Liver (tissue), 9 donors: Measurements from ENCODE around the gene FKBP5. TPM values are rescaled to one million over a fixed set of nuclear protein-coding genes. Genes with fewer than 3 reads are reported as not detected.
"Not testable (repeated sequence)": the region's sequence is repeated elsewhere in the genome, so short reads cannot be mapped to it uniquely, and the experiment has no call there.

Experiments used
- DNase-seq: peaks from one replicate; pipeline ENCODE4 v3.0.0-alpha.2; 2017; ENCODE audit warnings: low spot score
- H3K27ac ChIP-seq, 2 donors: one replicate each; pipeline ENCODE4 v1.7.0; 2013; ENCODE audit warnings: inconsistent platforms in 2 of 2, low read length in 2 of 2, control low read depth in 1 of 2, low read depth in 1 of 2, mild to moderate bottlenecking in 1 of 2
- H3K27me3 ChIP-seq, 4 donors: one replicate each; pipeline versions ENCODE4 v1.6.1 to v1.7.0; 2013; ENCODE audit warnings: low read length in 3 of 4, inconsistent platforms in 1 of 4, mild to moderate bottlenecking in 1 of 4, moderate library complexity in 1 of 4; ENCODE audit not compliant: control insufficient read depth in 4 of 4, insufficient read depth in 4 of 4
- H3K36me3 ChIP-seq, 4 donors: one replicate each; pipeline versions ENCODE4 v1.6.1 to v1.7.0; 2013; ENCODE audit warnings: low read length in 3 of 4, mild to moderate bottlenecking in 3 of 4, low read depth in 1 of 4, moderate library complexity in 1 of 4; ENCODE audit not compliant: control insufficient read depth in 4 of 4, insufficient read depth in 3 of 4
- H3K4me1 ChIP-seq, 4 donors: one replicate each; pipeline versions ENCODE4 v1.6.1 to v1.7.0; 2013; ENCODE audit warnings: low read length in 3 of 4, mild to moderate bottlenecking in 3 of 4, moderate library complexity in 1 of 4; ENCODE audit not compliant: control insufficient read depth in 4 of 4, insufficient read depth in 4 of 4
- H3K4me3 ChIP-seq, 3 donors: one replicate each; pipeline versions ENCODE4 v1.6.1 to v1.7.0; 2013; ENCODE audit warnings: low read length in 3 of 3, control low read depth in 1 of 3, low read depth in 1 of 3, mild to moderate bottlenecking in 1 of 3
- H3K9ac ChIP-seq, 2 donors: one replicate each; pipeline ENCODE4 v1.7.0; 2013; ENCODE audit warnings: low read length in 2 of 2, mild to moderate bottlenecking in 2 of 2, moderate library complexity in 2 of 2, control low read depth in 1 of 2, low read depth in 1 of 2
- H3K9me3 ChIP-seq, 4 donors: one replicate each; pipeline versions ENCODE4 v1.6.1 to v1.7.0; 2013; ENCODE audit warnings: low read length in 3 of 4; ENCODE audit not compliant: control insufficient read depth in 4 of 4
- ATF3 ChIP-seq: IDR thresholded peaks from 2 replicates; pipeline ENCODE4 v1.6.1; 2016; ENCODE audit warnings: antibody characterized with exemption
- EGR1 ChIP-seq, 2 donors: IDR thresholded peaks; 2 replicates each; pipeline ENCODE4 v1.6.1; 2016 to 2018; ENCODE audit warnings: antibody characterized with exemption in 2 of 2, low read depth in 2 of 2
- FOXA1 ChIP-seq: IDR thresholded peaks from 2 replicates; pipeline ENCODE4 v1.6.1; 2016; ENCODE audit warnings: antibody characterized with exemption
- GABPA ChIP-seq, 2 donors: IDR thresholded peaks in 1 of 2; conservative IDR thresholded peaks in 1 of 2; 2 replicates each; pipeline ENCODE4 v1.6.1; 2016; ENCODE audit warnings: antibody characterized with exemption in 2 of 2, mild to moderate bottlenecking in 1 of 2, moderate library complexity in 1 of 2
- JUND ChIP-seq, 2 donors: IDR thresholded peaks; 2 replicates each; pipeline ENCODE4 v1.6.1; 2016; ENCODE audit warnings: antibody characterized with exemption in 2 of 2
- MAX ChIP-seq: IDR thresholded peaks from 2 replicates; pipeline ENCODE4 v1.6.1; 2016; ENCODE audit warnings: antibody characterized with exemption
- NR2F2 ChIP-seq: IDR thresholded peaks from 2 replicates; pipeline ENCODE4 v1.6.1; 2016; ENCODE audit warnings: antibody characterized with exemption
- REST ChIP-seq: IDR thresholded peaks from 2 replicates; pipeline ENCODE4 v1.6.1; 2016; ENCODE audit warnings: antibody characterized with exemption, mild to moderate bottlenecking
- RXRA ChIP-seq, 2 donors: IDR thresholded peaks; 2 replicates each; pipeline ENCODE4 v1.6.1; 2017 to 2018; ENCODE audit warnings: antibody characterized with exemption in 2 of 2, mild to moderate bottlenecking in 1 of 2
- WGBS: extraction: QIAGEN DNeasy Blood & Tissue Kit; methylation state at CpG from one replicate; pipeline ENCODE4 v1.1.7; 2013; 5-methylcytosine and 5-hydroxymethylcytosine counted together
- polyA plus RNA-seq, 2 donors: library from polyadenylated mRNA; stranded (reverse) in 1 of 2; unstranded in 1 of 2; fragments of 200-250 nt in 1 of 2; fragments of >200 nt in 1 of 2; fragmentation: Nextera tagmentation in 1 of 2; extraction: Ambion mirVana in 1 of 2; gene quantifications; one replicate each; pipeline versions ENCODE4 v1.2.1 to v1.2.3, GENCODE V29; 2013 to 2015
- total RNA-seq, 2 donors: library from RNA; depleted of rRNA; stranded (reverse); fragments of >200 nt; gene quantifications; one replicate each; pipeline ENCODE4 v1.2.3, GENCODE V29; 2014
- donor health status: healthy.
- donor health status: healthy.
- donor health status: healthy.
- donor health status: healthy.
- donor health status: healthy.

FKBP5 gene
- total and polyA plus RNA-seq, 4 donors, result 10.3 to 132 (median 63.7) TPM

GRCh38 chr6:35673755-35674154 is 15.0 kb downstream of the FKBP5 start:
- Histone ChIP-seq H3K36me3 (peaks cover 2 to 3% (median 3%) of the 10 kb centered on the region in 4 donors), H3K27ac (no peak overlapping the region), H3K4me3 (no peak overlapping the region), H3K9ac (no peak overlapping the region), H3K27me3 (no peaks in the 10 kb centered on the region), H3K9me3 (no peaks in the 10 kb centered on the region), H3K4me1 (peaks cover 2 to 17% (median 8%) of the 10 kb centered on the region in 4 donors)
- no peak for DNase-seq
- WGBS, result 82% methylated on average over 1 of the region's 1 CpG
- no peak for TF ChIP-seq FOXA1
- TF ChIP-seq JUND (IDR thresholded peaks at IDR 0.05), result no peak
- TF ChIP-seq EGR1 (IDR thresholded peaks at IDR 0.05; ENCODE audit: low read depth in 2 of 2), result no peak
- TF ChIP-seq GABPA (IDR thresholded peaks at IDR 0.05 in 1 of 2, conservative IDR thresholded peaks at IDR 0.05 in 1 of 2), result no peak
- TF ChIP-seq RXRA (IDR thresholded peaks at IDR 0.05), result no peak
- TF ChIP-seq MAX, result no peak
- TF ChIP-seq ATF3, result no peak
- TF ChIP-seq NR2F2, result no peak
- no peak for TF ChIP-seq REST

GRCh38 chr6:35673284-35673666 is 15.4 kb downstream of the FKBP5 start:
- DNase-seq, H3K36me3 ChIP-seq, H3K9me3 ChIP-seq, H3K27me3 ChIP-seq, H3K9ac ChIP-seq, H3K4me3 ChIP-seq, H3K27ac ChIP-seq: not testable (repeated sequence)
- peaks cover 2 to 17% (median 8%) of the 10 kb centered on the region in 4 donors for H3K4me1 ChIP-seq
- WGBS, result 100% methylated on average over 2 of the region's 2 CpGs

- WGBS, result 96% methylated on average over 9 of the region's 9 CpGs
- not testable (repeated sequence) for H3K27me3 ChIP-seq, H3K36me3 ChIP-seq, H3K27ac ChIP-seq, H3K9ac ChIP-seq, H3K9me3 ChIP-seq, H3K4me3 ChIP-seq, DNase-seq
- peaks cover 3 to 15% (median 9%) of the 10 kb centered on the region in 4 donors for H3K4me1 ChIP-seq
Measured at GRCh38 chr6:35670453-35670852, 18.3 kb downstream of the FKBP5 start.
